ENCODE measurements around the gene ZBTB18.
"Not testable (repeated sequence)": the region's sequence is repeated elsewhere in the genome, so short reads cannot be mapped to it uniquely, and the experiment has no call there.

ZBTB18 gene

DNA sequence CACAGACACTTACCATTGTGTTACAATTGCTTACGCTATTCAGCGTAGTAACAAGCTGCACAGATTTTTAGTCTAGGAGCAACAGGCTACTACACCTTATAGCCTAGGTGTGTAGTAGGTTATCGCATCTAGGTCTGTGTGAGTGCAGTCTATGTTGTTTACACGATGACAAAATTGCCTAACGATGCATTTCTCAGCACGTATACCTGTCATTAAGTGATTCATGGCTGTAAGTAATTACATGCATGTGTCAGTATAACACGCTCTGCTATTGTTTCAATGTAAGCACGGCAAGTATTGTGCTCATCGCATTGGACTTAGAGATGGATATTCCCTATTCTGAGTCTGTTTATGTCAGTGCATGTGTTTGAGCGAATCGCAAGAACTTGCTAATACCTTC lies 15.7 kb upstream of the ZBTB18 start:
- H3K4me3 ChIP-seq (ENCODE audit: low read depth, low read length) = no peak overlapping the region
- TF ChIP-seq CTCF (IDR thresholded peaks at IDR 0.05; ENCODE audit: low read depth, low read length, missing control alignments) = no peak
- no peak for DNase-seq (ENCODE audit: low read depth)

DNA sequence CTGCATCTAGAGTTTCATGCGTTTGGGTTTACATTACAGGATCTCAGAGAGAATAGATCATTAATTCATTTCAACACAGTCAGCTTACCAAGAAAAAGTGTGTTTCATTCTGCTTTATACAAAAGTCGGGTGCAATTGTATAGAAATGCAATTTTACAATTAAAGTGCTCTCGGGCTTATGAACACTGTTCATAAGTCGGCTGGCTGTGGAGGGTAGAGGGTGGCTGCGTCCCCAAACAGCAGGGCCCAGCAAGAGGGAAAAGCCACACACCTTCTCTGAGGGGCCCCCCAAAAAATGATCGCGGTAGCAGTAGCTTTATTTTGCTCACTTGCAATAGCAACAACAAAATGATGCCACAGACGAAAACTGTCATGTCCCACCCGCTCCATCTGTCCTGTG lies 13.8 kb upstream of the ZBTB18 start:
- H3K4me3 ChIP-seq (ENCODE audit: low read depth, low read length) = no peak overlapping the region
- TF ChIP-seq CTCF (IDR thresholded peaks at IDR 0.05; ENCODE audit: low read depth, low read length, missing control alignments) = no peak
- no peak for DNase-seq (ENCODE audit: low read depth)

DNA sequence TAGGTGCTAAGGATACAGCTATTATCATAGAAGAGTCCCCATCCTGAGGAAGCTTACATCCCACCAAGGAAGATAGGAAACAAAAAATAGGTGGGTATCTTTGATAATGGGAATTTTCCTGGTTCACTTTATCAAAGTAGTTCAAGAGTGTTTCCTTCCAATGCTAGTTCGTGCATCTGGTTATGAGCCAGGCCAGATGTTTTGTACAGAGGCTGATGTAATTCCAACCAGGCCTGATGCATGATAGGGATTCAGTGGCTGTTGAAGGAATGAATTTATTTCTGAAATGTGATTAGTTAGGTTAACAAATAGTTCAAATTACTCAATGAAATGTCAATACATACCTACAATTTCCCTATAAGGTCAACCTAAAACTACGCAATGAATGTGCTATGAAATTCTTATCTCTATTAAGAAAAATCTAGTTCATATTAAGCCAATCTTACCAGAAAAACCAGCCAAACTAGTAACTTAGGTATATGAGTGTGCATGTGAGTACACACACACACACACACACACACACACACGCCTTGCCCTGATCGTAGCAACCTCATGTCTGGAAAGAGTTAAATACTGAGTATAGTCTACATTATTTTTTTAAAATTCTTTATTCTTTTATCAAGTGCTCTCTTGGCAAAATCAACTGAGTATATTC lies 9.5 kb upstream of the ZBTB18 start:
- no peak for TF ChIP-seq CTCF (IDR thresholded peaks at IDR 0.05; ENCODE audit: low read depth, low read length, missing control alignments)
- DNase-seq (ENCODE audit: low read depth) = no peak
- no peak overlapping the region for H3K4me3 ChIP-seq (ENCODE audit: low read depth, low read length)

DNA sequence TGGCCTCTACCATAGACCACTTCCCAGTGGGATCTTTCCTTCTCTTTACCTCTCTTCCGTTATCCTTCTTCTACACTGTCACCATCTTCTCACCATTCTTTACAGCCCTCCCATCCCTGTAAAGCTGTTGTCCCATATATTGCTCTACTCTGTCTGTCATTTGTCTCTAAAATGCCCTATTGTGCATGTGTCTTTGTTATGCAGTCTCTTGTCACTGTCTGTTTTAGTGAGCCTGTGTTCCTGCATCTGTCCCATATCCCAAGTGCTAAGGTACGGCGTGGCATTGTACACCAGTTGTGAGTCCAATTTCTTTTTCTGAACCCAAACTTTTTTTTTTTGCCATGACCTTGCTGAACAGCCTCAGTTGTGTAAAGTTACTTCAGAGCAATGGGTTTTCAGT lies 8.8 kb upstream of the ZBTB18 start:
- H3K4me3 ChIP-seq (ENCODE audit: low read depth, low read length) = no peak overlapping the region
- TF ChIP-seq CTCF (IDR thresholded peaks at IDR 0.05; ENCODE audit: low read depth, low read length, missing control alignments) = no peak
- no peak for DNase-seq (ENCODE audit: low read depth)

GRCh38 chr1:244044423-244044822 lies 6.7 kb upstream of the ZBTB18 start:
- DNase-seq (ENCODE audit: low read depth) = no peak
- no peak overlapping the region for H3K4me3 ChIP-seq (ENCODE audit: low read depth, low read length)
- no peak for TF ChIP-seq CTCF (IDR thresholded peaks at IDR 0.05; ENCODE audit: low read depth, low read length, missing control alignments)

DNA sequence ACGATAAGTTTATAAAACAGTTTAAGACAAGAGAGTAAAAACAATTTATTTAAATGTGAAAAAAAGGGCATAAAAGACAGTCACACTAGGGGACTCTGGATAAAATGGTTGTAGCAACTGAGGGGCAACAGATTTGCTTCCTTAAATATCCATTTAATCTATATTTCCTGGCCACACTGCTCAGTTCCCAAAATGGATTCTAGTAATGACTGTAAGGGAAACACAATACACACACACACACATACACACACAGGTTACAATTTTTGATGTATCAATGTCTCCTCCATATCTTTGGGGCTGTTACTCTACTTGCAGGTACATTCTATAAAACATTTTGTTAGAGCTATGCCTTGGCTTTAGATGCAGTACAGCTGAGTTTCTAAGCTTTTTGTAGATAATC lies 4.8 kb upstream of the ZBTB18 start:
- not testable (repeated sequence) for DNase-seq (ENCODE audit: low read depth); H3K4me3 ChIP-seq (ENCODE audit: low read depth, low read length)

GRCh38 chr1:244046907-244047611 lies 4.0 kb upstream of the ZBTB18 start:
- TF ChIP-seq CTCF (IDR thresholded peaks at IDR 0.05; ENCODE audit: low read depth, low read length, missing control alignments) = no peak
- H3K4me3 ChIP-seq (ENCODE audit: low read depth, low read length) = peak overlapping the region; percentile 92
- no peak for DNase-seq (ENCODE audit: low read depth)
